H9 (cell line): ENCODE results near the gene HRAS. TPM values are rescaled to one million over a fixed set of nuclear protein-coding genes. Genes with fewer than 3 reads are reported as not detected.

Experiments
- DNase-seq: peaks from one replicate; pipeline ENCODE4 v3.0.0-alpha.2; 2017
- H2AFZ ChIP-seq: one replicate; pipeline ENCODE4 v1.6.1; 2013; ENCODE audit warnings: mild to moderate bottlenecking, low read length, control low read depth, moderate library complexity
- H2AK5ac ChIP-seq: 2 replicates; pipeline ENCODE4 v1.6.1; 2013; ENCODE audit warnings: low read length, control low read depth, mixed read lengths; ENCODE audit not compliant: insufficient read length
- H2BK120ac ChIP-seq: one replicate; pipeline ENCODE4 v1.6.1; 2013; ENCODE audit warnings: low read depth, mild to moderate bottlenecking, low read length, control low read depth, inconsistent platforms; ENCODE audit not compliant: poor library complexity, severe bottlenecking
- H2BK12ac ChIP-seq: 2 replicates; pipeline ENCODE4 v1.6.1; 2013; ENCODE audit warnings: low read length, control low read depth, mixed read lengths, low read depth; ENCODE audit not compliant: insufficient read length
- H2BK15ac ChIP-seq: 2 replicates; pipeline ENCODE4 v1.6.1; 2013; ENCODE audit warnings: low read depth, low read length, control low read depth
- H2BK20ac ChIP-seq: one replicate; pipeline ENCODE4 v1.6.1; 2013; ENCODE audit warnings: low read depth, mild to moderate bottlenecking, low read length, control low read depth, inconsistent platforms; ENCODE audit not compliant: poor library complexity, severe bottlenecking
- H2BK5ac ChIP-seq: 2 replicates; pipeline ENCODE4 v1.6.1; 2013; ENCODE audit warnings: low read length, control low read depth, mixed read lengths; ENCODE audit not compliant: insufficient read length
- H3K14ac ChIP-seq: 2 replicates; pipeline ENCODE4 v1.6.1; 2013; ENCODE audit warnings: low read length, control low read depth; ENCODE audit not compliant: insufficient read depth
- H3K18ac ChIP-seq: 2 replicates; pipeline ENCODE4 v1.6.1; 2013; ENCODE audit warnings: low read depth, mild to moderate bottlenecking, mixed read lengths, low read length, control low read depth; ENCODE audit not compliant: insufficient read length
- H3K23ac ChIP-seq: 2 replicates; pipeline ENCODE4 v1.6.1; 2013; ENCODE audit warnings: low read length, control low read depth, mixed read lengths, low read depth; ENCODE audit not compliant: insufficient read length
- H3K23me2 ChIP-seq: 2 replicates; pipeline ENCODE4 v1.6.1; 2013; ENCODE audit warnings: low read depth, mild to moderate bottlenecking, mixed read lengths, low read length, control low read depth; ENCODE audit not compliant: insufficient read length, poor library complexity, severe bottlenecking
- H3K27ac ChIP-seq: 2 replicates; pipeline ENCODE4 v1.5.1; 2013; ENCODE audit warnings: low read length, control low read depth, mixed read lengths, low read depth; ENCODE audit not compliant: insufficient read length
- H3K27me3 ChIP-seq: 2 replicates; pipeline ENCODE4 v1.6.1; 2013; ENCODE audit warnings: low read length, control low read depth, inconsistent platforms; ENCODE audit not compliant: insufficient read depth
- H3K4ac ChIP-seq: 2 replicates; pipeline ENCODE4 v1.6.1; 2013; ENCODE audit warnings: low read depth, mild to moderate bottlenecking, control low read depth, inconsistent platforms, low read length, moderate library complexity
- H3K4me1 ChIP-seq: 2 replicates; pipeline ENCODE4 v1.6.1; 2013; ENCODE audit warnings: low read length, control low read depth, inconsistent platforms; ENCODE audit not compliant: insufficient read depth
- H3K4me2 ChIP-seq: 2 replicates; pipeline ENCODE4 v1.6.1; 2013; ENCODE audit warnings: low read length, control low read depth, mixed read lengths; ENCODE audit not compliant: insufficient read length, insufficient read depth
- H3K56ac ChIP-seq: 2 replicates; pipeline ENCODE4 v1.6.1; 2013; ENCODE audit warnings: low read depth, mild to moderate bottlenecking, mixed read lengths, low read length, control low read depth; ENCODE audit not compliant: insufficient read length
- H3K79me1 ChIP-seq: 2 replicates; pipeline ENCODE4 v1.6.1; 2013; ENCODE audit warnings: low read depth, mild to moderate bottlenecking, moderate library complexity, low read length, control low read depth, inconsistent platforms; ENCODE audit not compliant: insufficient read depth, poor library complexity, severe bottlenecking
- H3K79me2 ChIP-seq: 2 replicates; pipeline ENCODE4 v1.6.1; 2013; ENCODE audit warnings: low read length, control low read depth, inconsistent platforms; ENCODE audit not compliant: insufficient read depth
- H3K9ac ChIP-seq: 2 replicates; pipeline ENCODE4 v1.6.1; 2013; ENCODE audit warnings: low read length, control low read depth, mixed read lengths; ENCODE audit not compliant: insufficient read length; ENCODE audit errors: extremely low read depth
- H3K9me3 ChIP-seq: one replicate; pipeline ENCODE4 v1.6.1; 2013; ENCODE audit warnings: low read depth, low read length, inconsistent platforms; ENCODE audit not compliant: control insufficient read depth
- H3T11ph ChIP-seq: one replicate; pipeline ENCODE4 v1.6.1; 2013; ENCODE audit warnings: mild to moderate bottlenecking, low read length, control low read depth, inconsistent platforms
- H4K20me1 ChIP-seq: one replicate; pipeline ENCODE4 v1.6.1; 2013; ENCODE audit not compliant: control insufficient read depth, insufficient read length, insufficient read depth
- H4K5ac ChIP-seq: 2 replicates; pipeline ENCODE4 v1.6.1; 2013; ENCODE audit warnings: low read depth, mild to moderate bottlenecking, mixed read lengths, low read length, control low read depth; ENCODE audit not compliant: insufficient read length
- H4K8ac ChIP-seq: replicated peaks from 2 replicates; pipeline ENCODE4 v1.6.1; 2013; ENCODE audit warnings: low read length, control low read depth, mixed read lengths, low read depth; ENCODE audit not compliant: insufficient read length
- H4K91ac ChIP-seq: 2 replicates; pipeline ENCODE4 v1.6.1; 2013; ENCODE audit warnings: low read depth, mild to moderate bottlenecking, moderate library complexity, mixed read lengths, low read length, control low read depth; ENCODE audit not compliant: insufficient read length
- H3K27ac Mint-ChIP-seq, 3 experiments: 2 replicates in 2 of 3; 3 replicates in 1 of 3; pipeline ENCODE4 v1.8.0; 2020 to 2021; ENCODE audit warnings: mixed read lengths in 3 of 3, mild to moderate bottlenecking in 1 of 3, moderate library complexity in 1 of 3
- H3K27me3 Mint-ChIP-seq: 2 replicates; pipeline ENCODE4 v1.8.0; 2021; ENCODE audit warnings: low read depth, mild to moderate bottlenecking, moderate library complexity, mixed read lengths
- H3K36me3 Mint-ChIP-seq, 3 experiments: 2 replicates in 2 of 3; 3 replicates in 1 of 3; pipeline ENCODE4 v1.8.0; 2020 to 2021; ENCODE audit warnings: low read depth in 3 of 3, mixed read lengths in 3 of 3; ENCODE audit not compliant: insufficient read depth in 1 of 3
- H3K4me1 Mint-ChIP-seq, 2 experiments: 2 replicates each; pipeline ENCODE4 v1.8.0; 2020; ENCODE audit warnings: mixed read lengths in 2 of 2
- H3K4me3 Mint-ChIP-seq, 2 experiments: 2 replicates in 1 of 2; 3 replicates in 1 of 2; pipeline ENCODE4 v1.8.0; 2020 to 2021; ENCODE audit warnings: mild to moderate bottlenecking in 2 of 2, mixed read lengths in 2 of 2, moderate library complexity in 1 of 2
- H3K9me3 Mint-ChIP-seq, 2 experiments: 2 replicates in 1 of 2; 3 replicates in 1 of 2; pipeline ENCODE4 v1.8.0; 2020; ENCODE audit warnings: mild to moderate bottlenecking in 2 of 2, mixed read lengths in 2 of 2, moderate library complexity in 1 of 2
- WGBS: extraction: QIAGEN DNeasy Blood & Tissue Kit; methylation state at CpG from one replicate; pipeline ENCODE4 v1.1.7; 2013; ENCODE audit warnings: missing lambda C conversion rate, low lambda C conversion rate, mixed read lengths; ENCODE audit not compliant: insufficient read length; ENCODE audit errors: extremely low coverage; 5-methylcytosine and 5-hydroxymethylcytosine counted together
- total RNA-seq: library from RNA; stranded (reverse); gene quantifications from 2 replicates; pipeline ENCODE4 v1.2.1, GENCODE V29; 2021
- TF ChIP-seq, protein P1 (sequence below): fragments of 200-600 bp; sonication (generic); conservative IDR thresholded peaks from 3 replicates; pipeline ENCODE4 v1.8.0; 2021; ENCODE audit warnings: antibody characterized with exemption, mild to moderate bottlenecking

HRAS gene
- total RNA-seq, 1 experiment from 2014 or later = 61.8 TPM

- H3K27ac Mint-ChIP-seq = no peak overlapping the region
- Histone ChIP-seq H3K23ac (no peak overlapping the region), H3K27me3 (peaks cover 5% of the 10 kb centered on the region; the same call in 1 of the 2 replicates), H2AK5ac (no peak overlapping the region), H3K56ac (no peak overlapping the region), H2BK120ac (no peak overlapping the region), H4K5ac (no peak overlapping the region), H2AFZ (no peak overlapping the region), H3K79me1 (no peaks in the 10 kb centered on the region), H3T11ph (no peak overlapping the region), H3K4me2 (peak overlapping the region; percentile 37), H3K4ac (no peak overlapping the region), H3K79me2 (no peaks in the 10 kb centered on the region), H2BK15ac (no peak overlapping the region), H3K9ac (no peak overlapping the region), H3K27ac (no peak overlapping the region), H3K23me2 (peaks cover 7% of the 10 kb centered on the region), H2BK5ac (no peak overlapping the region), H3K14ac (no peak overlapping the region; the same call in 1 of the 2 replicates), H3K18ac (no peak overlapping the region), H4K8ac (no peak overlapping the region), H3K9me3 (no peaks in the 10 kb centered on the region), H2BK12ac (no peak overlapping the region), H4K20me1 (no peaks in the 10 kb centered on the region), H4K91ac (no peak overlapping the region), H2BK20ac (no peak overlapping the region), H3K4me1 (no peaks in the 10 kb centered on the region)
- TF ChIP-seq, protein P1, sequence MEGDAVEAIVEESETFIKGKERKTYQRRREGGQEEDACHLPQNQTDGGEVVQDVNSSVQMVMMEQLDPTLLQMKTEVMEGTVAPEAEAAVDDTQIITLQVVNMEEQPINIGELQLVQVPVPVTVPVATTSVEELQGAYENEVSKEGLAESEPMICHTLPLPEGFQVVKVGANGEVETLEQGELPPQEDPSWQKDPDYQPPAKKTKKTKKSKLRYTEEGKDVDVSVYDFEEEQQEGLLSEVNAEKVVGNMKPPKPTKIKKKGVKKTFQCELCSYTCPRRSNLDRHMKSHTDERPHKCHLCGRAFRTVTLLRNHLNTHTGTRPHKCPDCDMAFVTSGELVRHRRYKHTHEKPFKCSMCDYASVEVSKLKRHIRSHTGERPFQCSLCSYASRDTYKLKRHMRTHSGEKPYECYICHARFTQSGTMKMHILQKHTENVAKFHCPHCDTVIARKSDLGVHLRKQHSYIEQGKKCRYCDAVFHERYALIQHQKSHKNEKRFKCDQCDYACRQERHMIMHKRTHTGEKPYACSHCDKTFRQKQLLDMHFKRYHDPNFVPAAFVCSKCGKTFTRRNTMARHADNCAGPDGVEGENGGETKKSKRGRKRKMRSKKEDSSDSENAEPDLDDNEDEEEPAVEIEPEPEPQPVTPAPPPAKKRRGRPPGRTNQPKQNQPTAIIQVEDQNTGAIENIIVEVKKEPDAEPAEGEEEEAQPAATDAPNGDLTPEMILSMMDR = peak; percentile 69
- H3K36me3 Mint-ChIP-seq = peaks cover 0 to 2% (median 0%) of the 10 kb centered on the region in 3 experiments; a peak in 4 of 7 replicates
- peak; percentile 86 for DNase-seq
- WGBS = no CpG with 5 or more reads among the region's 60 CpGs
- H3K4me1 Mint-ChIP-seq = peaks cover 3 to 12% of the 10 kb centered on the region in 2 experiments
- H3K9me3 Mint-ChIP-seq = no peaks in the 10 kb centered on the region; a peak in 2 of 5 replicates
- H3K4me3 Mint-ChIP-seq = peak overlapping the region; percentile 31 to 73; a peak in 4 of 5 replicates
- peaks cover 32% of the 10 kb centered on the region for H3K27me3 Mint-ChIP-seq
Measured at GRCh38 chr11:554428-555226, 19.3 kb upstream of the HRAS start.
